ENCODE measurements around the gene PCDHB9. TPM values are rescaled to one million over a fixed set of nuclear protein-coding genes. Genes with fewer than 3 reads are reported as not detected.
A peak's percentile ranks its signal among the peaks of the same experiment; 100 is the strongest.

PCDHB9 gene
- total and polyA plus RNA-seq, 2 of the 8 experiments (the other 6 are each of a cell fraction or from before 2014, with no cell fraction given), result 0.68 to 1.6 TPM

DNA sequence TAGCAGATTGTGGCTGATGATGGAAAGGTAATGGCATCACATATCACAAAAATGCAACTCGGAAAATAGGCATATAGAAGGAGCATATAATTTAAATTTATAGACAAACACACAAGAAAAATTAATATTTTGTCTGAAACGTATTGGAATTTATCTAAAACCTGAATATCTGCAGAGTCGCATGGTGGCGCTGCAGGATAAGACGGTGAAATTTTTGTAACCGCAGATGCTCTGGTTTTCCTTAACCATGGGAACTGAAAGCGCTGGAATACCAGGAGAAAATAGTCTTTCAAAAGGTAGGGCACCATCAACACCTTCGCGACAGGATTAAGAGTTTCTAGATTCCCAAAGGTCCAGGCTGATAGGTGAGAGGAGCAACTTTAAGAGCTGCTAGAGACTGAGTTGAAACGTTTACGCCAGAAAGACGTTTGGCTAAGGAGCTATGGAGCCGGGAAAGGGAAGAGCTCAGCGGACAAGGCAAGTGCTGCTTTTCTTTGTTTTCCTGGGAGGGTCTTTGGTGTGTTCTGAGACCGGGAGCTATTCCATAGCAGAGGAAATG, 47.2 kb downstream of the PCDHB9 start:
- Histone ChIP-seq H3K14ac (ENCODE audit: insufficient read length) (no peak overlapping the region), H2BK5ac (ENCODE audit: low read depth, low read length) (no peak overlapping the region), H3K79me2 (ENCODE audit: control insufficient read depth in 1 of 2, insufficient read depth in 2 of 2, low read length in 2 of 2) (no peaks in the 10 kb centered on the region), H3K9ac (replicated peaks in 1 of 4; ENCODE audit: extremely low read depth in 1 of 4, low read depth in 3 of 4, low read length in 3 of 4) (no peak overlapping the region; a peak in 1 of 7 replicates), H3K56ac (replicated peaks; ENCODE audit: insufficient read length, low read depth, low read length) (no peak overlapping the region), H4K5ac (ENCODE audit: insufficient read length, low read depth, low read length) (no peak overlapping the region), H2AFZ (ENCODE audit: low read length) (no peak overlapping the region), H3K27ac (ENCODE audit: low read depth, low read length) (no peak overlapping the region), H3K18ac (ENCODE audit: extremely low read depth, low read length) (no peak overlapping the region), H3K4me3 (ENCODE audit: extremely low read depth in 1 of 4, insufficient read depth in 2 of 4, low read depth in 3 of 4, low read length in 4 of 4) (no peak overlapping the region), H2BK15ac (ENCODE audit: low read length) (no peak overlapping the region), H2BK12ac (ENCODE audit: low read depth, low read length) (no peak overlapping the region), H3K79me1 (ENCODE audit: low read depth, low read length) (no peaks in the 10 kb centered on the region), H3K23me2 (ENCODE audit: low read depth, low read length) (no peaks in the 10 kb centered on the region; the same call in 1 of the 2 replicates), H3K36me3 (ENCODE audit: control insufficient read depth in 2 of 4, insufficient read depth in 4 of 4, low read length in 3 of 4) (peaks cover 0 to 6% (median 0%) of the 10 kb centered on the region in 4 experiments; a peak in 1 of 8 replicates), H4K91ac (replicated peaks; ENCODE audit: insufficient read length, low read length) (no peak overlapping the region), H2AK5ac (ENCODE audit: low read depth, low read length) (no peak overlapping the region), H3K23ac (ENCODE audit: insufficient read length) (no peak overlapping the region), H4K8ac (ENCODE audit: extremely low read depth, insufficient read depth, low read length) (no peak overlapping the region), H3K4ac (replicated peaks; ENCODE audit: insufficient read length, low read depth, low read length) (no peak overlapping the region), H3K4me1 (replicated peaks in 1 of 4; ENCODE audit: control insufficient read depth in 3 of 4, insufficient read depth in 4 of 4, low read length in 3 of 4) (no peaks in the 10 kb centered on the region), H3K27me3 (replicated peaks in 1 of 4; ENCODE audit: control insufficient read depth in 3 of 4, extremely low read depth in 1 of 4, insufficient read depth in 3 of 4, low read length in 3 of 4) (no peaks in the 10 kb centered on the region), H2BK120ac (replicated peaks; ENCODE audit: low read depth, low read length) (no peak overlapping the region), H3K4me2 (ENCODE audit: insufficient read depth in 1 of 2, low read depth in 2 of 2, low read length in 2 of 2) (peak overlapping the region in 1 of 2 experiments; percentile 12; a peak in 1 of 4 replicates), H2BK20ac (ENCODE audit: low read length) (no peak overlapping the region), H4K20me1 (replicated peaks in 1 of 2; ENCODE audit: control insufficient read depth in 1 of 2, insufficient read depth in 2 of 2, low read length in 2 of 2) (no peaks in the 10 kb centered on the region), H3K9me3 (ENCODE audit: insufficient read depth in 2 of 2, low read depth in 1 of 2, low read length in 1 of 2) (peaks cover 14 to 18% of the 10 kb centered on the region in 2 experiments)
- no peak for DNase-seq (ENCODE audit: low read depth in 1 of 2, low spot score in 2 of 2)
- WGBS, 2 experiments (ENCODE audit: extremely low coverage in 1 of 2, insufficient coverage in 1 of 2, insufficient read length in 1 of 2, insufficient replicate concordance in 2 of 2, low coverage in 1 of 2, low lambda C conversion rate in 2 of 2, missing lambda C conversion rate in 1 of 2), result 81% methylated on average over 15 of the region's 15 CpGs; no CpG with 5 or more reads in 1 of the 2 experiments
- TF ChIP-seq RAD21 (IDR thresholded peaks at IDR 0.05 in 1 of 2, conservative IDR thresholded peaks at IDR 0.05 in 1 of 2; ENCODE audit: low read depth in 2 of 2, low read length in 2 of 2) (peak; percentile 37 to 59), GABPA (IDR thresholded peaks at IDR 0.05; ENCODE audit: borderline replicate concordance, insufficient read depth, low read length) (no peak)
- ChIA-PET CTCF (ENCODE audit: partially characterized antibody) (interaction anchor here (0.5 to 3.9 kb wide), 47 partner anchors 8 to 333 kb away, joined by 3 to 43 read pairs (median 4); partner anchors contain the start of genes PCDHB10, PCDHB11, PCDHB13 and PCDHB14), POLR2A (ENCODE audit: partially characterized antibody) (interaction anchor here (0.9 kb wide), 2 partner anchors 9 to 11 kb away, joined by 3 read pairs; partner anchors contain the start of gene PCDHB15)
- no peak for FAIRE-seq
